Occipital lobe (tissue), 2 donors: ENCODE results near the gene TWNK. TPM values are rescaled to one million over a fixed set of nuclear protein-coding genes. Genes with fewer than 3 reads are reported as not detected.

Experiments used
- small RNA-seq: library from RNA; depleted of rRNA; stranded (forward); fragments of <200 nt; gene quantifications from one replicate; pipeline ENCODE3, GENCODE V24; 2014
- total RNA-seq: library from RNA; depleted of rRNA; stranded (reverse); fragments of >200 nt; gene quantifications from one replicate; pipeline ENCODE4 v1.2.3, GENCODE V29; 2014

TWNK gene
- total RNA-seq, 1 donor from 2014 or later: 4.7 TPM

Small RNA genes within 50 kb of the gene (small RNA-seq; reads per million reads assigned to genes)
- not detected for gene MIR608

Other genes starting within 250 kb of the TWNK start
- gene PAX2, start 242.0 kb upstream of the TWNK start, total RNA-seq: not detected
- gene SLF2, start 74.6 kb upstream of the TWNK start, total RNA-seq: 61.9 TPM
- gene SEMA4G, start 18.0 kb upstream of the TWNK start, total RNA-seq: 8.0 TPM
- 37.9 TPM for gene MRPL43, start within 50 bp of the TWNK start, total RNA-seq
- gene LZTS2, start 12.3 kb downstream of the TWNK start, total RNA-seq: 15.4 TPM
- gene PDZD7, start 43.6 kb downstream of the TWNK start, total RNA-seq: 4.5 TPM
- gene SFXN3, start 43.7 kb downstream of the TWNK start, total RNA-seq: 44.0 TPM
- gene KAZALD1, start 74.4 kb downstream of the TWNK start, total RNA-seq: 1.4 TPM
- gene TLX1, start 143.8 kb downstream of the TWNK start, total RNA-seq: not detected
- gene LBX1, start 241.9 kb downstream of the TWNK start, total RNA-seq: not detected